LoVo (cell line): ENCODE measurements around the gene GRAMD1B.
"Not testable (repeated sequence)": the region's sequence is repeated elsewhere in the genome, so short reads cannot be mapped to it uniquely, and the experiment has no call there.

Experiments used
- DNase-seq: peaks from one replicate; pipeline ENCODE4 v3.0.0-alpha.2; 2016; ENCODE audit warnings: low spot score

Gene GRAMD1B

GRCh38 chr11:123641495-123641840 is 211.4 kb downstream of the GRAMD1B start:
- no peak for DNase-seq

- DNase-seq = no peak
Measured at GRCh38 chr11:123642435-123642834, 212.4 kb downstream of the GRAMD1B start.

GRCh38 chr11:123645286-123645975 is 215.4 kb downstream of the GRAMD1B start:
- DNase-seq = no peak

GRCh38 chr11:123650901-123651300 is 220.8 kb downstream of the GRAMD1B start:
- DNase-seq = no peak

GRCh38 chr11:123652599-123652998 is 222.5 kb downstream of the GRAMD1B start:
- no peak for DNase-seq

- DNase-seq = no peak
Measured at GRCh38 chr11:123653483-123653826, 223.4 kb downstream of the GRAMD1B start.

- DNase-seq = peak; percentile 24
Measured at GRCh38 chr11:123653827-123654565, 223.9 kb downstream of the GRAMD1B start.

- peak; percentile 56 for DNase-seq
Measured at GRCh38 chr11:123654566-123655081, 224.6 kb downstream of the GRAMD1B start, which contains the start of gene SCN3B. TSS of gene SCN3B (minus strand) at chr11:123654624. CDS start at chr11:123653801, 823 bp downstream.

- no peak for DNase-seq
Measured at GRCh38 chr11:123659311-123659710, 229.2 kb downstream of the GRAMD1B start.

GRCh38 chr11:123659965-123660364 is 229.9 kb downstream of the GRAMD1B start:
- not testable (repeated sequence) for DNase-seq

GRCh38 chr11:123665306-123665705 is 235.2 kb downstream of the GRAMD1B start:
- DNase-seq = no peak

GRCh38 chr11:123670081-123670480 is 240.0 kb downstream of the GRAMD1B start:
- DNase-seq = no peak

GRCh38 chr11:123671534-123671933 is 241.5 kb downstream of the GRAMD1B start:
- no peak for DNase-seq

GRCh38 chr11:123672568-123672967 is 242.5 kb downstream of the GRAMD1B start:
- DNase-seq = no peak

GRCh38 chr11:123674297-123674696 is 244.2 kb downstream of the GRAMD1B start:
- no peak for DNase-seq
